GM12891 (cell line): Measurements from ENCODE around the gene TSKS.

ENCODE experiments used
- SPI1 ChIP-seq: IDR thresholded peaks from 2 replicates; pipeline ENCODE4 v1.6.1; 2011; ENCODE audit warnings: low read depth, low read length, control low read depth
- TAF1 ChIP-seq: IDR thresholded peaks from 2 replicates; pipeline ENCODE4 v1.6.1; 2011; ENCODE audit warnings: low read depth, low read length, control low read depth

DNA sequence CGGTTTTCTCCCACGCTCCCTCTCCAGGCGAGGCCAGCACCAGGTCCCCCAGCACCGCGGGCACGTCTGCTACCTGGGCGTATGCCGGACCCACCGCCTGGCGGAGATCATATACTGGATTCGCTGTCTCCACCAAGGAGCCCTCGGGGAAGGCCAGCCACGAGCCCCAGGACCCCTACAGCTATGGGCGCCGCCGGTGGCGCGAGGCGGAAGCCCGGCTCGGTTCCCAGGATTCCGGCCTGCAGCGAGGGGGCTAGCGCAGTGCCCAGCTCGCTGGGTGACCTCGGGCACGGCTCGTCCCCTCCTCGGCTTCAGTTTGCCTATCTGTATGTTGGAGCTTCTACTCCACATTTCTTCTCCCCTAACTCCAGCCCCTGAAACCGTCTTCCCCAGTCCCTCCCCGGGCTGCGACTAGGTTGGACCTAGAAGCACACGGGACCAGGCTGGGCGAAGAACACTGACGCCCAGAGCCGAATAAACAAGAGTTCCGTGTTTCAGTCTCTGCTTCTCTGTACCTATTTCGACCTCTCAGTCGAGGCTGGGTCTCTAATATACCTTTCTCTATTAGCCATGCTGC lies 72.9 kb downstream of the TSKS start:
- TF ChIP-seq SPI1 (no peak), TAF1 (no peak)
